CD4-positive, alpha-beta T cell treated with Interleukin-1 beta for 1 hour (primary cell): Measurements from ENCODE around the gene CDON.

Source experiments
- DNase-seq, 2 donors: peaks; one replicate each; pipeline ENCODE4 v3.0.0-alpha.2; 2020 to 2022

The CDON gene

DNA sequence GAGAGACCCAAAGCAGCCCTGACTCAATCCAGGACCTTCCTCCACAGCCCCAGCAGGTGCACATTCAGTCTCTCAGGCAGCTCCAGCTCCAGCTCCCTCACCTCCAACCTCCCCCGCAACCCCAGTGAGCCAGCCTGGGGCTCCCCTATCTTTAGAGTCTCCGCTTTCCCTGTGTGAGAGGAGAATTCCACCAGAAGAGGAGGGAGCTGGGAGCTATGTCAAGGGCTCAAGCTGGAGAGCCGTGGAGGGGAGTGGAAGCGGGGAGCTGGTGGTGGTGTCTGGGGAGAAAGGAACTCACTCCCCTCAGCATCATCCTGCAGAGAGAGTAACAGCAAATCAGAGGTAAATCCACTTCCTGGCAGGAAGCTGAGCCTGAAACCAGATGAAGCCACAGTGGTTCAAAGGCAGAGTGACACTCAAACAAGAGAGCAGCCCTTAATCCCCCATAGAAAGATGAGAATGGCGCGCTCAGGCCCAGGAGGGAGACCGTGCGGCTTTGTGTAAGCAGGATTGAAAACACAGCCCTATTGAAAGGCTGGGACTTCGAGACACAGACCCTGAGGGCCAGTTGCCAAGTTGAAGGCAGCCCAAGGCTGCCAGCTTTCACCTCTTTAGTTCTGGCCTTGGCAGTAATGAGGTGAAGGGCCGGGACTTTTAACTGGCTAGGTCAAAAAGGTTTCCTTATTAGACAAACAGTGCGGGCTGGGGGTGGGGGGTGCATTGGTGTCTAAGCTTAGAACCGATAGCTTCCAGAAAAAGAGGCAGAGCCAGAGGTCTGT lies 21.4 kb upstream of the CDON start:
- DNase-seq: peak in 1 of 2 donors; percentile 43

DNA sequence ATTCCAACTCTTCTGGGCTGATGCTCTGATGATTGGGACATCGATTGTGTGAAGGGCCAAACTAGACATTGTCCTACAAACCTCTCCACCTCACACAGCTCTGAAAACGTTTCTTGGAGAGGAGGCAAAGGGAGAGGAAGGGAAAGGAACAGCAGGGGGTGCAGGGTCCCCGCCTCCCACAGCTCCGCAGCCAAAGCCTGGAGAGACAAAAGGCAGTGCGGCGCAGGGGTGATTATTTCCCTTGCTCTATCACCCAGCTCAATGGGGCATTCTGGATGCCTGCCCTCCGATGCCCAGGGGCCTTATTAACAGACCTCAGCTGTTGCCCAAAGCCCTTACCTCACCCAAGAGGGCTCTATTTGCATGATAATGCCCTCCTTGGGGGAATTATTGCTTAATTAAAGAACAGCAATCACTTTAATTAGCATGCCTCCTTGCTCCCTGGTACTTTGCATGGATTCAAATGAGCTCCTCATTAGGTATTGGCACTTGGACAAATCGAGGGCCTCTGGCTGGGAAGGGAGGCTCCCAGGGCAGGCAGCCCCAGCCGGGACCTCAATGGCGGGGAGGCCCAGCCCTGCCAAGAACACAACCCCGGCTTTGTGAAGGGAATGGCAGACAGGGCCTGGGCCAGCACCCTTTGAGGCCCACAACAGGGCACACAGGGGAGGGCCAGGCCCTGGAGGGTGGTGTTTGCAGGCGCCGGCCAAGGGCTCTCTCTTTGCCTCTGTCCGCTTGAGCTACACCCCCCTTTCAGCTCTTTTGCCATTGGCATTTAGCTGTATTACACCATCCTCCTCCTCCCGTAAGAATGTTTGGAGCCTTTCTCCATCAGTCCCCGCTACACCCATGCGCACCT lies 19.8 kb upstream of the CDON start:
- no peak for DNase-seq

GRCh38 chr11:126081915-126082250 lies 19.2 kb upstream of the CDON start:
- no peak for DNase-seq

DNA sequence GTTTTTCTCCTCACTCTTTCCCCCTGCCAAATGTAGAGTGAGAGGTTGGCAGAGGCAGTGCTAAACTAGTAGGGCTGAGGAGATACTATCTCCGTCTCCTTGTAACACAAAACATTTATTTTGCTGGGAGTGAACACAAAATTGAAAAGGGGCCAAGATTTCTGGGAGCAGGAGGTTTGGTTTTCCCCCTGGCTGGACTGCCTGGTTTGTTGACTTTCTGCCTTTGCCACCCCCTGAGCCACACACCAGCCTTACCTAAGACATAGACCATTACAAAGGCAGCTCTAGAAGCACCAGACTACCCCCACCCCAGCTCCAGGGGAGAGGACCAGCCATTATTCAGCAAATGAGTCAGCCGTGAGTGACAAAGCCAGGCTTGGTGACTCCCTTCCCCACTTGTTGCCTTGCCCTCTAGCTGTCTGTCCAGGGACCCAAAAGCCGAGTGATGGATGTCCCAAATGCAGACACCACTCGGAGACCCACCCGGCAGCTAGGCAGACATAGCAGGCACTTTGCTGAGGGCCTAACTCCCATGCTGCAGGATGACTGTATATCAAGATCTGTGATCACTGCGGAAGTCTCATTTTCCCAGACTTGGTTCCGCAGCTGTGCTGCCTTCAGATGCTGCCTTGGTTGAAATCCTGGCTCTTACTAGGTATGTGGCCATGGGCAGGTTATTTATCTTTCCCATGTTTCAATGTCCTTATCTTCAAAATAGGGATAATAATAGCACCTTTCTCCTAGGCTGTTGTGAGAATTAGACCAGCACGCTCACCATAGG lies 17.7 kb upstream of the CDON start:
- DNase-seq: no peak

DNA sequence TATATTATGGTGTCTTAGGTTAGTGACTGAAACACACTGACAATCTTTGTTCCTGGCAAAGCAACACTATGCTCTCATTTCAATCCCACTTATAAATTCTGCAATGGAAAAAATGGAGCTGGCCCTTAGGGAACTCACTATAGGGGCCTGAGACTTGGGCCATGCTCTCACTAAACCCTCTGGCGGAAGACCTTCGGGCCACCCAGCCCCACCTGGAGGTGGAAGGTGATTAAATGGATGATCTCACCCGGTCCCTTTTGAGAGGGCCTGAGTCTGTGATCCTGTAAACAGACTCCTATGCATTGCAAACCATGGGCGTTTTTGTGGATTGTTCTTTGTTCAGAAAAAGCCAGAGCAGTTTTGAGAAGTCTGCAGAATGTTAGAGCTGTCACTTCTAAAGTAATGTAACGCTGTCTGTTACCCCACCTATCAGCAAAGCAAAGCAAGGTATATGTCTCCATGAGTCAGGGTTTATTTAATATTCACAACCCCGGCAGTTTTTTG lies 17.0 kb upstream of the CDON start:
- no peak for DNase-seq

- no peak for DNase-seq
Measured at GRCh38 chr11:126076641-126077040, 14.0 kb upstream of the CDON start.

- no peak for DNase-seq
Measured at GRCh38 chr11:126072801-126073594, 10.3 kb upstream of the CDON start.

- DNase-seq: no peak
Measured at GRCh38 chr11:126072141-126072741, 9.6 kb upstream of the CDON start.

- DNase-seq: no peak
Measured at GRCh38 chr11:126063507-126063852, 814 bp upstream of the CDON start.

DNA sequence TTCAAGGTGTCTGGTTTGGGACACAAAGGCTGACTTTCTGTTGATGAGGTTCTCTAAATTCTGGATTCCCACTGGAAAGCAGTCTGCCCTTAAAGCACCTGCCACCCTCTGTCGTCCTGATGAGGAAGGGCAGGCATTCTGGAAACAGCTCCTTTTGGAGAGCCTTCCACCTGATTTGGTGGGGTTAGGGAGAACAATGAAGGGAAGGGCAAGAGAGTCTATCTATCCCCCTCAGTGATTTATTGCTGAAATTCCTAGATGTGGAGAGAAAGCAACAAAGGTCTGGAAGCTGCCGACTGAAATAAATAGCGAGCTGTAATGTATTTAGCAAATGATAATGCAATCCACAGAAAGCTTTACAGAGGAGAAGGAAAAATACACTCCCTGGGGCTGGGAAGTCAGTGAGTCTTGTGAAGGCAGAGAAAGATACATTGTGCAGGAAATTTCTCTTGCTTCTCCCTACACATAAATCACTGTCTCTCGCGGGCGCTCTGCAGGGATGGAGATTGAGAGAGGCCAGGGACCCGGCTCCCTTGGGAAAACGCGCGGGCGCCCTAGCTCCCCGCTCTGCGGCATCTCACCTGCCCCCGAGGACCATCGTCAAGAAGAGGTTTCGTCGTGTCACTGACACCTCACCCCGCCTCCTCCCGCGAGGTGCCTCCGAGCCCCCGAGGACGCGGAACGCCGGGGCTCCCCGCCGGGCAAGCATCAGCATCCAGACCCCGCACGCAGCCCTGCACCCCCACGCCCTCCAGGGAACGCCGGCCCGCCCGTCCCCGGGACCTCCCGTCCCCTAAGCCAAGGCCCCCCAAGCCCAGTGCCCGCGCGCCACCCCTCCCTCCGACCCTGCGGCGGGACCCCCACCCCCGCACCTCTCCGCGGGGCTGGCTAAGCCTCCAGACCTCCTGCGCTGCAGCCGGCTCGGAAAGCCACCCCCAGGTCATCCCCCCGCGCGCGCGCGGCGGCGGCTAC lies 673 bp downstream of the CDON start:
- DNase-seq: peak in 1 of 2 donors; percentile 10

DNA sequence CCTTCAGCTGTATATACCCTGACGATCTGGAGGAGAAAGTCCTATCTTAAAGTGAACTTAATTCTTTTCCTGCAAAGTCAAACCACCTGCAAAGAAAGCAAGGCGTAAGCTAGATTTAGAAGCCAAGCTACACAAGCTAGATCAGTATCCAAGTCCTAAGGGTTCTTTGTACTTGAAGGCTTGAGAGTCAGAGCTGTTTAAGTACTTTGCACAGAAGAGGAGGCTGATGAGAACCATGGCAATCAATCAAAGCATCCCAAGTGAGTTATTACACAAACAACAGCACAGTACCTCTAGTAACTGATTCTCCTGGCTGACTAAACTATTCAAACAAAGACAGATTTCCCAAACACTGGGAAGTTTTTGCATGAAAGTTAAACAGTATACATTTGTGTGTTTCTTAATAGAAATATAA lies 1.9 kb downstream of the CDON start:
- no peak for DNase-seq

DNA sequence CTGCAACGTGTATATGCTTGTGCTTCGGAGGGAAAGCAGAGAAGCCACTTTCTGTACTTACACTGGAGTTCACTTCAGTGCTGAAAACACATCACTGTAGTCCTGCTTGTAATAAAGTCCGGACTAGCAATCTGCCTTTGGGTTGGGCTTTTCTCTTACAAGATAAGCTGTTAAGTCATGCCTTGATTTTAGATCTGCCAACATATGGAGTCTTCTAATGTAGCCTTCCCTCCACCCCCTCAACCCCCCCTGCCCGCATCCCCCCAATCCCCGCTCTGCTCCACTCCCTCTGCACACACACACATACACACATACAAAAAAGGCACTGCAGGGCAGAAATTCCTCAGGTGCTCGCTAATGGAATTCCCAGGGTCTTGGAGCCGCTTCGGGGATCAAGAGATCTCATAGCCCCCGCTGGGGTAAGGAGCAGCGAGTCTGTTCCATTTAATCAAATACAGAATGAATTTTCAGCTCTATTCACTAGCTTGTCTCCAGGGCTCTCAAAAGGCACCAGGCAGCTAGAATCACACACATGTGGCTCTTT lies 3.4 kb downstream of the CDON start:
- no peak for DNase-seq

- DNase-seq: no peak
Measured at GRCh38 chr11:126058105-126058874, 4.4 kb downstream of the CDON start.

DNA sequence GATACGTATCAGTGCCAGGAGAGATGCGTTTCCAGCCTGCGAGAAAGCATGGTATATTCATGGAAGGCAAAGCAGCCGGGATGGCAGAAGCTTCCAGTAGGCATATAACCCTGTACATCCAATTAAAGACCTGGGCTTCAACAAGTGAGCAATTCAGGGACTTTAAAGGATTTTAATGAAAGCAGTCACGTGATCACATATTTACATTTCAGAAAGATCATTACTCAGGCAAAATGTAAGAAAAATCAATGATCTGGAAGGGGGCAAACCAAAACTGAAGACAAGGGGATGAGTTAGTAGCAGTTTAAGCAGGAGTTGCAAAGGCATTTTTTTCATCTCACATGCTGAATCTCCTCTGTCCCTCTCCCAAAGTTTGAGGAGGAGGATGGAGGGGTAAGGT lies 7.8 kb downstream of the CDON start:
- no peak for DNase-seq

DNA sequence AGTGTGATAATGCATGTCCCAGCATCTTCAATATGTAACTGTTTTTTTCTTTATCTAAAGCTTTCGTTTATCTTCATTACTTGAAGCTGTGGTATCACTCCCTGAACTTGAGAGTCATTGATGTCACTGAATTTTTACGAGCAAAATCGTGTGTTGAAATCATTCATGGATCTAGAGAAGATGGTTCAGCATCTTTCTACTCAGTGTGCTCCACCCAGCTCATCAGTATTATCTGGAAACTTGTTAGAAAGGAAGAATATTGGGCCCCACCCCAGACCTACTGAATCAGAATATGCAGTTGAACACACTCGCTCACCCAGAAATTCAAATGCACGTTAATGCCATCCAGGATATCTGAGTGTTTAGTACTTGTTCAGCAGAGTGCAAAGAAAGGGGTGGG lies 8.3 kb downstream of the CDON start:
- DNase-seq: no peak

GRCh38 chr11:126053415-126054286 lies 9.0 kb downstream of the CDON start:
- no peak for DNase-seq

GRCh38 chr11:126051117-126051516 lies 11.5 kb downstream of the CDON start:
- DNase-seq: no peak

DNA sequence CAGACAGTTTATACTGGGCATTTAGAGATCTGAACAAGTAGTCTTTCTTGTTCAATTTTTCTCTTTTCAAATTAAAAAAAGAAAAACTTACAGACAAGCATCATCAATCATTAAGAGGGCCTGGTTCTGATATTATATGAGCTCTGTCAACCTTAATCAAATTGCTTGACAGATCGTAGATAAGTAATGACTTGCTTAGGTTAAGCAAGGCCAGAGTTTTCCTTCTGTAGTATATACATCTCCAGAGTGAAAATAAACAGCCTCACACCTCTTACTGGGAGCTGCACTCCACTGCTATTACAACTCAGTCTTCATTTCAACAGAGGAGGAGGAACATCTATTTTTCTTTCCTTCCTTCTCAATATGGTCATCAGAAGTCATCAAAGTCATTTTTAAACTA lies 13.5 kb downstream of the CDON start:
- DNase-seq: no peak

- no peak for DNase-seq
Measured at GRCh38 chr11:126048197-126048596, 14.5 kb downstream of the CDON start.
